Uterus (tissue), 2 donors: ENCODE data around the gene PKDREJ.

Experiments used
- POLR2A ChIP-seq, 2 donors: fragments of 450-650 bp; IDR thresholded peaks; one replicate each; pipeline ENCODE4 v1.6.1; 2016; ENCODE audit warnings: antibody characterized with exemption in 2 of 2, mild to moderate bottlenecking in 1 of 2, moderate library complexity in 1 of 2
- TF ChIP-seq, protein P1 (sequence below), 4 experiments: fragments of 200-600 bp in 2 of 4; fragments of 450-650 bp in 2 of 4; sonication (generic) in 2 of 4; IDR thresholded peaks; one replicate each; pipeline ENCODE4 v1.5.1; 2016 to 2019; ENCODE audit warnings: antibody characterized with exemption in 4 of 4, mild to moderate bottlenecking in 2 of 4, moderate library complexity in 1 of 4

DNA sequence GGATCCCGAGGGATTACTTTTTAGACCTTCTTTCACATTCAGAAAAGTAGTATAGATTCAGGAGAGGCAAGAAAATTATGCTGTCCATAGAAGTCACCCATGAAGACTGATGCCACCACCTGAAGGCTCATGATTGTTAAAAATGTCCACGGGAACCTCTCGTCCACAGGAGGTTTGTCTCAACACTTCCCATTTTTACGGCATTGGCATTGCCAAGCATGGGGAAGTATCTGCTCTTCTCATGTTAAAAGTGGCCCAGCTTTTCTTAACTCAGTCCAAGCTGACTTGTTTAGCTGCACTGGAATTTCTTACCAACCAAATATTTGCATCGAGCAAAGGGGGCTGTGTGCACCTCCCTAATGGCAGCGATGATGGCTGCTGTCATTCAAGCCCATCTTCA lies 22.6 kb downstream of the PKDREJ start:
- TF ChIP-seq POLR2A (IDR thresholded peaks at IDR 0.05), result no peak
- TF ChIP-seq, protein P1, sequence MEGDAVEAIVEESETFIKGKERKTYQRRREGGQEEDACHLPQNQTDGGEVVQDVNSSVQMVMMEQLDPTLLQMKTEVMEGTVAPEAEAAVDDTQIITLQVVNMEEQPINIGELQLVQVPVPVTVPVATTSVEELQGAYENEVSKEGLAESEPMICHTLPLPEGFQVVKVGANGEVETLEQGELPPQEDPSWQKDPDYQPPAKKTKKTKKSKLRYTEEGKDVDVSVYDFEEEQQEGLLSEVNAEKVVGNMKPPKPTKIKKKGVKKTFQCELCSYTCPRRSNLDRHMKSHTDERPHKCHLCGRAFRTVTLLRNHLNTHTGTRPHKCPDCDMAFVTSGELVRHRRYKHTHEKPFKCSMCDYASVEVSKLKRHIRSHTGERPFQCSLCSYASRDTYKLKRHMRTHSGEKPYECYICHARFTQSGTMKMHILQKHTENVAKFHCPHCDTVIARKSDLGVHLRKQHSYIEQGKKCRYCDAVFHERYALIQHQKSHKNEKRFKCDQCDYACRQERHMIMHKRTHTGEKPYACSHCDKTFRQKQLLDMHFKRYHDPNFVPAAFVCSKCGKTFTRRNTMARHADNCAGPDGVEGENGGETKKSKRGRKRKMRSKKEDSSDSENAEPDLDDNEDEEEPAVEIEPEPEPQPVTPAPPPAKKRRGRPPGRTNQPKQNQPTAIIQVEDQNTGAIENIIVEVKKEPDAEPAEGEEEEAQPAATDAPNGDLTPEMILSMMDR (IDR thresholded peaks at IDR 0.05), result no peak
